Stimulated activated CD8-positive, alpha-beta memory T cell treated with anti-CD3 and anti-CD28 coated beads, Interleukin-7, amount 100 ng/mL, for 1 hour (primary cell): Measurements from ENCODE around the gene SLC4A9.
"Not testable (repeated sequence)": the region's sequence is repeated elsewhere in the genome, so short reads cannot be mapped to it uniquely, and the experiment has no call there.

Source experiments
- DNase-seq, 2 donors: peaks; one replicate each; pipeline ENCODE4 v3.0.0-alpha.2; 2020; ENCODE audit warnings: low read depth in 2 of 2

SLC4A9 gene

DNA sequence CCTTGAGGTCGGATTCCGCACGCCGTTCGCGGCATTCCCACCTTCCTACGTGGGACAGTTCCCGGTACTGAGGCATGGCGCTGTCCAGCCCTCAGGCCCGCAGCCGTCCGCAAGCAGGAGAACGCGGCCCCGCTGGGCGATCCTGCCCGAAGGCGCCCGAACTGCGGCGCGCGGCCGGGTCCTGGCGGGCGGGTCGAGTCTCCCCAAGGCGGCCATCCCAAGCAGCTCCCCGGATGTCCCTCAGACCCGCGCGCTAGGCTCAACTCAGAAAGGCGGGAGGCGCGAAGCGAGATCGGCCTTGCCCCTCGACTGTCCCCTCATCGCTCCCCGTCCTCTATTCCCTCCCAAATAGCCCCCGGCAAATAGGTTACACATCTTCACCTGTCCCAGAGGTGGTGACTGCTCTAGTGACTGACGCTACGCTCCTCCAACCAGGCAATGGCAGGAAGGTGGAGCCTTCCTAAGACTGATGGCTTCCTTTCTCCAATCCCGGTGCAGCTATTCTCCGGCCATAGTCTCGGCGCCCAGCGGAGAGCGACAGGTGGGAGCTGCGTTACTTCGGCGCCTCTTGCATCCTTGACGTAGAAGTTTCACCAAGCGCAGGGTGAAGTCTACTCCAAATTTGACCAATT, 40.9 kb downstream of the SLC4A9 start:
- peak; percentile 61 to 65 for DNase-seq

DNA sequence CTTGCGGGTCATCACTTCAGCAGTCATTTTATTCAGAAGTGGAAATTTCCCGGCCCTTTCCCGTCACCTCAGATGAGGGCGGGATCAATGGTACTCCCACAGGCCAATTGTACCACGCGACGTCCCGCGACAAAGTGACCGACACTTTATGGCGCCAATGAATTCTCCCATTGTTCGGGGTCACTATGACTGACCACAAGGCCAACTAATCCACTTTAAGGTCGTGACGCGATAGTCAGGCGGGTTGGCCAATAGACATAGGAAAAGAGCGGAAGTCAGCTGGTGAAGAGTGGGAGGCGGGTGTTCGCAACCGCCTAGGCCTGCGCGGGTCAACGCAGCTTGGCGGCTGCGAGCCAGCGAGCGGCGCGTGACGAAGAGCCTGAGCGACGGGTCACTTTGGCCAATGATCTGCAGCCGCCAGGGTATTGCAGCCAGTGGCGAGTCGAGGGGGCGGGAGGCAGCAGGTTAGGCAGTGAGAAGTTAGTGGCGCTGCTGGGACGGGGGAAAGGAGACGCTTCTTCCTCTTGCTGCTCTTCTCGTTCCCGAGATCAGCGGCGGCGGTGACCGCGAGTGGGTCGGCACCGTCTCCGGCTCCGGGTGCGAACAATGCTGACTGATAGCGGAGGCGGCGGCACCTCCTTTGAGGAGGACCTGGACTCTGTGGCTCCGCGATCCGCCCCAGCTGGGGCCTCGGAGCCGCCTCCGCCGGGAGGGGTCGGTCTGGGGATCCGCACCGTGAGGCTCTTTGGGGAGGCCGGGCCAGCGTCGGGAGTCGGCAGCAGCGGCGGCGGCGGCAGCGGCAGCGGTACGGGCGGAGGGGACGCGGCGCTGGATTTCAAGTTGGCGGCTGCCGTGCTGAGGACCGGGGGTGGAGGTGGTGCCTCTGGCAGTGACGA, 41.6 kb downstream of the SLC4A9 start, which contains the start of gene ANKHD1:
ANKHD1 (plus strand) TSS at position 472 of the 896 bp plus-strand sequence; CDS start at position 607, 135 bp downstream.
- peak; percentile 85 to 91 for DNase-seq

DNA sequence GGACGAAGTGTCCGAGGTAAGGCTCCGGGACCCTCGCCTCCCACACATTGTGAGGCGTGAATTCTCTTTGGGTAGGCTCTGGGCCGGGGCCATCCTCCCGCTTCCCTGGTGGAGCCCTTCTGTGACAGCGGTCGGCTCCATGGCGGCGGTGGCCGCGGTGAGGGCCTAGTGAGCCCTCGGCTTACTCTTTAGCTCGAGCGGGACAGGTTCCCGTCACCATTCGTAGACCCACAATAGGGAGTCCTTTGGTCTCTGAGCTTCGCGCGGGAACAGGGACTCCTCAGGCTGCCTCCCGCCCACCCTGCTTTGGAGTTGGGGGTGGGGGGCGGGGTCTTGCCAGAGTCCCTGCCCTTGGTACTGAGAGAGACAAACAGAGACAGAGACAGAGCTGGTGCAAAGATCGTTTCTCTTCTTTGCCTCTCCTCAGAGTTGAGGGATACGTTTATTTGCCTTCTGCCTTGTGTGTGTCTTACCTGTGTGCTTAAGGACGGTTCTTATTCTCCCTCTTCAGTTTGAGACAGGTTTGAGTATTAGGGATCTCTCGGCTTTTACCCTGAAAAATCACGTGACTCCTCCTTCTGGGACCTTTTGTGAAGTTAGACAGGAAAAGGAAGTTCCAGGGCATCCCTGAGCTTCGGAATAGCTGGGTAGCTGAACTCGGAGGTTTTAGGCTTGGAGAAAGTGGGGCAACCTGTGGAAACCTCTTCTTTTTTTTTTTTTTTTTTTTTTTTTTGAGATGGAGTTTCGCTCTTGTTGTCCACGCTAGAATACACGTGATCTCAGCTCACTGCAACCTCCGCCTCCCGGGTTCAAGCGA, 42.5 kb downstream of the SLC4A9 start:
- peak; percentile 9 to 19 for DNase-seq

DNA sequence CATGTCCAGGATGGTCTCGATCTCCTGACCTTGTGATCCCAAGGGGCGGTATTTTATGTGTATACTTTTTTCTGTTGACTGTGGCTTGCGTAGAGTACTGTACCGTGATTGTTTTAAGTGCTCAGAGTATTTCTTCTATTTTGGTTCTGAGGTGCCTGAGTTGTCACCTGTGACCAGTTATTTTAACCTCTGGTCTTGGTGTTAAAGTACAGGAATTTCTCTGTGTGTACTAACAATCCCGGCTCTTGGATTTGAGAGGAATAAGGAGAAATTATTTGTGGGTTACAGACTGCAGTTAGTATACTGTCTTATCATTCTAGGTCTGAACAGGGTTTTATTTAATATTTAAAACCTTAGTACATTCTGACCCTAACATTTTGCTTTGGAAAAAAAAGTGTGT, 43.6 kb downstream of the SLC4A9 start:
- no peak for DNase-seq

DNA sequence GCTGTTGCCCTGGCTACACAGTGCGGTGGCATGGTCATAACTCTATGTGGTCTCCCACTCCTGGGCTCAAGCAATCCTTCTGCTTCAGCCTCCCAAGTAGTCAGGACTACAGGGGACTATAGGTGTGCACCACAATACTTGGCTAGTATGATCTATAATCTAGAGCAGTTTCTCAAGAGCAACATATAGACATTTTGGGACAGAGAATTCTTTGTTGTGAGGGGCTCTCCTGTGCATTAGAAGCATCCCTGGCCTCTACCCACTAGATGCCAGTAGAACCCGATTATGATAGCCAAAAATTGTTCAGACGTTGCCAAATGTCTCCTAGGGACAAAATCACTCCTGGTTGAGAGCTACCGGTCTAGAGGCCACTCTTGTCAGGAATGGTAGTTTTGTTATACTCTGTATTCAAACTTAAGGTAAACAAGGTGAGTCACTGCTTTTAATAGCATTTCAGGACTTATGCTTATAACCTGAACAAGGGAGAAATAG, 48.8 kb downstream of the SLC4A9 start:
- DNase-seq: no peak

DNA sequence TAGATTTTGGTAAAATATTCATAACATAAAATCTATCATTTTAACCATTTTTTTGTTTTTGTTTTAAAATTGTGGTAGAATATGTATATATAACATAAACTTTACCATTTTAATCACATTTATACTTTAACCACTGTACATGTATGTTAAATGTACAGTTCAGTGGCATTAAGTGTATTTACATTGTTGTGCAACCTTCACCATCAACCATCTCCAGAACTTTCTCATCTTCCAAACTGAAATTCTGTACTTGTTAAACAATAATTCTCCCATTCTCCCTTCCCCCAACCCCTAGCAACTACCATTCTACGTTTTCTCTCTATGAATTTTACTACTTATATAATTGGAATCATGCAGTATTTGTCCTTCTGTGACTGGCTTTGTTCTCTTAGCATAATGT, 53.2 kb downstream of the SLC4A9 start:
- DNase-seq: no peak

DNA sequence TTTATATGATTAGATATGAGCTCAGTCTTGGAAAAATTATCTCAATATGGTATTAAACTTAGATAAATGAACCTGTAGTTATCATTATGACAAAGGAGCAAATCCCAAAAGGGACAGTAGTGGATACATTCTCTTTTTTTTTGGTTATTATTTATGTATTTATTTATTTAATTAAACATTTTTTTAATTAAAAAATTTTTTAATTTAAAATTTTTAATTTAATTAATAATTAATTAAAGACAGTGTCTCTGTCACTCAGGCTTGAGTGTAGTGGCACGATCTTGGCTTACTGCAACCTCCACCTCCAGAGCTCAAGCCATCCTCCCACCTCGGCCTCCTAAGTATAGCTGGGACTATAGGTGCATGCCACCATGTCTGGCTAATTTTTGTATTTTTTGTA, 57.2 kb downstream of the SLC4A9 start:
- no peak for DNase-seq

DNA sequence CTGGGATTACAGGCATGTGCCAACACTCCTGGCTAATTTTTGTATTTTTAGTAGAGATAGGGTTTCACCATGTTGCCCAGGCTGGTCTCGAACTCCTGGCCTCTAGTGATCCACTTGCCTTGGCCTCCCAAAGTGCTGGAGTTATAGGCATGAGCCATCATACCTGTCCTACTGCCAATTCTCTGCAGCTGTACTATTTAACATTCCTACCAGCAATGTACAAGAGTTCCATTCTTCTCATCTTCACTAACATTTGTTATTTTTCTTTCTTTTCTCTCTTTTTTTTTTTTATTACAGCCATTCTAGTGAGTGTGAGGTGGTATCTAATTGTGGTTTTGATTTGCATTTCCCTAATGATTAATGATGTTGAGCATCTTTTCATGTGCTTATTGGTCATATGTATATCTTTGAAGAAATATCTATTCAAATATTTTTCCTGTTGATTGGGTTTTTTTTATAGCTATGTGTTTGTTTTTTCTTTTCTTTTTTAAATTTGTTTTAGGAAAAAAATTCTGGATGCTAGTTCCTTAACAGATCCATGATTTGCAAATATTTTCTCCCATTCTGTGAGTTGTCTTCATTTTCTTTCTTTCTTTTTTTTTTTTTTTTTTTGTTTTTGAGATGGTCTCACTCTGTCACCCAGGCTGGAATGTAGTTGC, 59.0 kb downstream of the SLC4A9 start:
- no peak for DNase-seq

DNA sequence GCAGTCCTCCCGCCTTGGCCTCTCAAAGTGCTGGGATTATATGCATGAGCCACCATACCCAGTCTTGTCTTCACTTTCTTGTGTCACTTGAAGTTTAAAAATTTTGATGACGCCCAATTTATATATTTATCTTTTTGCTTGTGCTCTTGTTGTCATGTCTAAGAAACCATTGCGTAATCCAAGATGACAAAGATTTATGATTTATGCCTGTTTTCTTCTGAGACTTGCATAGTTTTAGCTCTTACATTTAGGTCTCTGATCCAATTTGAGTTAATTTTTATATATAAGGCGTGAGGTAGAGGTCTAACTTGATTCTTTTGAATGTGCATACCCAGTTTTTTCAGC, 60.2 kb downstream of the SLC4A9 start:
- no peak for DNase-seq

DNA sequence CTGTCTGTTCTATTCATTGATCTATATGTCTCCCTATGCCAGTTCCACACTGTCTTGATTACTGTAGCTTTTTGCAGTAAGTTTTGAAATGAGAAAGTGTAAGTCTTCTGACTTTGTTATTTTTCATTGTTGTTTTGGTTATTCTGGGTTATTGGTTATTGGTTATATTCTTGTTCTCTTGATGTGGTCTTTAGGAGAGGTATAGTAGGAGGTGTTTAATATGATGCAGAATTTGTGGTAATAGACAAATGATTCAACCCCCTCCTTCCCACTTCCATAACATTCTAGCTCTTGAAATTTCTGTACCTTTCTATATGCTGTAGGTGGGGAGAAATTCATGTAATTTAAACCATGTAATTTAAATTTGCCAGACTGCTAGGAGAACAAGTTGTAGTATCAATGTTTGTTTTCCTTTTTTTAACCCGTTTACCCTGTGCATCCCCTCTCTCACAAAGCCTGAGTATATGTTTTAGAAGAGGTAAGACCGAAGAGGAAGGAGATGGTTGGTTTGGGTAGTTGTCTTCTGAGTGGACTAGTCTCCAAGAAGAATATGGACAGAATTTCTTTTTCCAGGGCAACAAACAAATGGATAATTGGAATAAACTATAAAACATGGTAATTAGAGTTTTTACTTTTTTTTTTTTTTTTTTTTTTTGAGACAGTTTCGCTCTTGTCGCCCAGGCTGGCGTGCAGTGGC, 60.8 kb downstream of the SLC4A9 start:
- no peak for DNase-seq

DNA sequence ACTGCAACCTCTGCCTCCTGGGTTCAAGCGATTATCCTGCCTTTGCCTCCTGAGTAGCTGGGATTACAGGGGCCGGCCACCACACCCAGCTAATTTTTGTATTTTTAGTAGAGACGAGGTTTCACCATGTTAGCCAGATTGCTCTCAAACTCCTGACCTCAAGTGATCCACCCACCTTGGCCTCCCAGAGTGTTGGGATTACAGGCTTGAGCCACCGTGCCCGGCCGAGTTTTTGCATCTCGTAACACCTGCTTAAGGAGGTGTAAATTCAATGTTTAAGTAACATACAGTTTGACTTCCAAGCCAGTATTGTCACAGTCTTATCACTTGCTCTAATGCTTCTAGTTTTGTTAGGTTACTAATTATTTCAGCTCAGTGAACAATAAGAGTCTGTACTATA, 61.4 kb downstream of the SLC4A9 start:
- not testable (repeated sequence) for DNase-seq

DNA sequence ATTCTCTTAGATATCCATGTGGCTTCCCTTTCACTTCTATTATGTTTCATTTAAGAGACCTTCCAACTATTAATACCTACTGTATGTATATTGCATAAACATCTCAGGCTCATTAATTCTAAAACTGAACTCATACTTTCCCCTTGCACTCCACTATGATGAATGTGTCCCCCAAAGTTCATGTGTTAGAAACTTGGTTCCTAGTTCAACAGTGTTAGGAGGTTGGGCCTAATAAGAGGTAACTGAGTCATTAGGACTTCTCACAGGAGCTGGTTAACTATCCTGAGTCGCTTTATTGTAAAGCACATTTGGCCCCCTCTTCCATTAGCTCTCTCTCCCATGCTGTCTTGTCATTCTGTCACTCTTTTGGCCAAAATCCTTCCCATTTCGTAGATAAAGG, 63.6 kb downstream of the SLC4A9 start:
- DNase-seq: no peak

DNA sequence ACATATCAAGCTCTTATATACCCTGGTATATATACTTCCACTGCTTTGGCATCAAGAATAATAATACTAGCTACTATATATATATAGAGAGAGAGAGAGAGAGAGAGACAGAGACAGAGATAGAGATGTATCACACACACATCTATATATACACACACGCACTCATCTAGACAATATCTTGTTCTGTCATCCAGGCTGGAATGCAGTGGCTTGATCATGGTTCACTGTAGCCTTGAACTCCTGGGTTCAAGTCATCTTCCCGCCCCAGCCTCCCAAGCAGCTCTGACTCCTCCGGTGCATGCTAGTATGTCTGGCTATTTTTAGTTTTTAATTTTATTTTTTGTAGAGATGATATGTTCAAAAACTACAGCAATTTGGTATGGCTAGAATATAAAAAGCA, 64.1 kb downstream of the SLC4A9 start:
- no peak for DNase-seq
